Measurements from ENCODE around the gene ABHD6. TPM values are rescaled to one million over a fixed set of nuclear protein-coding genes. Genes with fewer than 3 reads are reported as not detected.
"Not testable (repeated sequence)": the region's sequence is repeated elsewhere in the genome, so short reads cannot be mapped to it uniquely, and the experiment has no call there.

Gene ABHD6
- total RNA-seq, 1 donor from 2014 or later: 4.9 TPM

- H3K27me3 Mint-ChIP-seq (ENCODE audit: low read depth): peaks cover 14% of the 10 kb centered on the region
These were observed 3.9 kb downstream of the ABHD6 start for GRCh38 chr3:58241306-58242044.

GRCh38 chr3:58242340-58242739, 4.7 kb downstream of the ABHD6 start:
- Mint-ChIP-seq H3K9me3 (no peaks in the 10 kb centered on the region), H3K4me3 (no peak overlapping the region), H3K4me1 (peaks cover 5% of the 10 kb centered on the region), H3K27me3 (ENCODE audit: low read depth) (peaks cover 13% of the 10 kb centered on the region), H3K36me3 (no peaks in the 10 kb centered on the region), H3K27ac (no peak overlapping the region)
- no peak for DNase-seq (ENCODE audit: low spot score in 2 of 2, unreplicated experiment in 2 of 2)
- no peak for TF ChIP-seq CTCF (IDR thresholded peaks at IDR 0.05; ENCODE audit: unreplicated experiment)

More at GRCh38 chr3:58241306-58242044, 3.9 kb downstream of the ABHD6 start:
- Mint-ChIP-seq H3K4me1 (peaks cover 5% of the 10 kb centered on the region), H3K36me3 (no peaks in the 10 kb centered on the region), H3K4me3 (no peak overlapping the region), H3K27ac (no peak overlapping the region), H3K9me3 (no peaks in the 10 kb centered on the region)
- DNase-seq (ENCODE audit: low spot score in 2 of 2, unreplicated experiment in 2 of 2): no peak
- no peak for TF ChIP-seq CTCF (IDR thresholded peaks at IDR 0.05; ENCODE audit: unreplicated experiment)

- H3K27ac Mint-ChIP-seq; H3K36me3 Mint-ChIP-seq; H3K4me1 Mint-ChIP-seq; H3K9me3 Mint-ChIP-seq; DNase-seq (ENCODE audit: low spot score in 2 of 2, unreplicated experiment in 2 of 2); H3K4me3 Mint-ChIP-seq: not testable (repeated sequence)
- H3K27me3 Mint-ChIP-seq (ENCODE audit: low read depth): peaks cover 13% of the 10 kb centered on the region
These were observed 5.3 kb downstream of the ABHD6 start for GRCh38 chr3:58242860-58243259.

GRCh38 chr3:58243976-58244585, 6.5 kb downstream of the ABHD6 start:
- Mint-ChIP-seq H3K4me3 (no peak overlapping the region), H3K9me3 (no peaks in the 10 kb centered on the region), H3K4me1 (no peaks in the 10 kb centered on the region), H3K36me3 (no peaks in the 10 kb centered on the region), H3K27ac (no peak overlapping the region), H3K27me3 (ENCODE audit: low read depth) (peaks cover 5% of the 10 kb centered on the region)
- TF ChIP-seq CTCF (IDR thresholded peaks at IDR 0.05; ENCODE audit: unreplicated experiment): no peak
- no peak for DNase-seq (ENCODE audit: low spot score in 2 of 2, unreplicated experiment in 2 of 2)

- Mint-ChIP-seq H3K4me1 (peaks cover 15% of the 10 kb centered on the region), H3K4me3 (no peak overlapping the region), H3K27me3 (ENCODE audit: low read depth) (no peaks in the 10 kb centered on the region), H3K27ac (no peak overlapping the region), H3K9me3 (no peaks in the 10 kb centered on the region), H3K36me3 (no peaks in the 10 kb centered on the region)
- no peak for TF ChIP-seq CTCF (IDR thresholded peaks at IDR 0.05; ENCODE audit: unreplicated experiment)
- DNase-seq (ENCODE audit: low spot score in 2 of 2, unreplicated experiment in 2 of 2): no peak
These were observed 8.8 kb downstream of the ABHD6 start for GRCh38 chr3:58246148-58247047.

All from mesothelial cell of epicardium (in vitro differentiated cells).